Measurements from ENCODE around the gene NMRAL1.

NMRAL1 gene

GRCh38 chr16:4507588-4508345 is 33.3 kb upstream of the NMRAL1 start:
- DNase-seq (ENCODE audit: low spot score): no peak
- ChIA-PET CTCF (interaction anchor here (0.6 to 1.2 kb wide), 5 partner anchors 31 to 117 kb away, joined by 3 to 4 read pairs (median 4); partner anchors contain the start of genes HMOX2 and MGRN1), POLR2A (ENCODE audit: low non-redundant PET) (no interaction called here)
- no peak for TF ChIP-seq CTCF (conservative IDR thresholded peaks at IDR 0.05; ENCODE audit: low read depth)
- no peak overlapping the region for H3K27ac ChIP-seq

- POLR2A ChIA-PET (ENCODE audit: low non-redundant PET): no interaction called here
- TF ChIP-seq CTCF (conservative IDR thresholded peaks at IDR 0.05; ENCODE audit: low read depth): peak; percentile 81
- DNase-seq (ENCODE audit: low spot score): peak; percentile 45
- H3K27ac ChIP-seq: peak overlapping the region; percentile 20; the same call in 1 of the 2 replicates
- CTCF ChIA-PET: interaction anchor here (0.6 to 1.9 kb wide), 7 partner anchors 10 to 118 kb away, joined by 3 to 5 read pairs (median 4); partner anchors contain the start of genes HMOX2 and MGRN1
These were observed 32.0 kb upstream of the NMRAL1 start for GRCh38 chr16:4506450-4506849.

- no peak overlapping the region for H3K27ac ChIP-seq
- ChIA-PET CTCF (interaction anchor here (0.5 to 1.9 kb wide), 12 partner anchors 9 to 343 kb away, joined by 3 to 5 read pairs (median 4); partner anchors contain the start of gene MGRN1), POLR2A (ENCODE audit: low non-redundant PET) (no interaction called here)
- DNase-seq (ENCODE audit: low spot score): no peak
- no peak for TF ChIP-seq CTCF (conservative IDR thresholded peaks at IDR 0.05; ENCODE audit: low read depth)
These were observed 31.1 kb upstream of the NMRAL1 start for GRCh38 chr16:4505356-4506147.

- ChIA-PET CTCF (interaction anchor here (0.7 to 1.9 kb wide), 3 partner anchors 12 to 32 kb away, joined by 3 to 7 read pairs (median 4); partner anchors contain the start of gene HMOX2), POLR2A (ENCODE audit: low non-redundant PET) (no interaction called here)
- no peak for TF ChIP-seq CTCF (conservative IDR thresholded peaks at IDR 0.05; ENCODE audit: low read depth)
- no peak overlapping the region for H3K27ac ChIP-seq
- no peak for DNase-seq (ENCODE audit: low spot score)
These were observed 26.6 kb upstream of the NMRAL1 start for GRCh38 chr16:4501071-4501478.

- CTCF ChIA-PET: interaction anchor here (0.8 to 1.9 kb wide), 2 partner anchors 24 to 33 kb away, joined by 3 to 7 read pairs; partner anchors contain the start of gene HMOX2
- no peak for TF ChIP-seq CTCF (conservative IDR thresholded peaks at IDR 0.05; ENCODE audit: low read depth)
- DNase-seq (ENCODE audit: low spot score): peak; percentile 87
- POLR2A ChIA-PET (ENCODE audit: low non-redundant PET): no interaction called here
- peak overlapping the region; percentile 61 for H3K27ac ChIP-seq
These were observed 25.8 kb upstream of the NMRAL1 start for GRCh38 chr16:4500272-4500671.

GRCh38 chr16:4499196-4499555 is 24.8 kb upstream of the NMRAL1 start:
- DNase-seq (ENCODE audit: low spot score): no peak
- no peak overlapping the region; the same call in 1 of the 2 replicates for H3K27ac ChIP-seq
- TF ChIP-seq CTCF (conservative IDR thresholded peaks at IDR 0.05; ENCODE audit: low read depth): no peak
- POLR2A ChIA-PET (ENCODE audit: low non-redundant PET): no interaction called here
- CTCF ChIA-PET: interaction anchor here (0.5 to 0.8 kb wide), 3 partner anchors 23 to 634 kb away, joined by 3 to 4 read pairs (median 4); partner anchors contain the start of gene HMOX2
